Endodermal cell (in vitro differentiated cells): ENCODE data around the gene SLC16A4. TPM values are rescaled to one million over a fixed set of nuclear protein-coding genes. Genes with fewer than 3 reads are reported as not detected.
A peak's percentile ranks its signal among the peaks of the same experiment; 100 is the strongest.

Experiments used
- DNase-seq: peaks from one replicate; pipeline ENCODE4 v3.0.0-alpha.2; 2017
- H3K27ac ChIP-seq: 2 replicates; pipeline ENCODE4 v1.5.1; 2013; ENCODE audit warnings: mild to moderate bottlenecking, low read depth, low read length, moderate library complexity
- H3K27me3 ChIP-seq: 2 replicates; pipeline ENCODE4 v1.6.1; 2013; ENCODE audit warnings: mild to moderate bottlenecking, low read length, moderate library complexity; ENCODE audit not compliant: insufficient read depth, control insufficient read depth, poor library complexity, severe bottlenecking
- H3K36me3 ChIP-seq: 2 replicates; pipeline ENCODE4 v1.7.0; 2013; ENCODE audit warnings: mild to moderate bottlenecking, low read length, moderate library complexity; ENCODE audit not compliant: control insufficient read depth, insufficient read depth
- H3K4me1 ChIP-seq: one replicate; pipeline ENCODE4 v1.7.0; 2013; ENCODE audit warnings: low read length; ENCODE audit not compliant: control insufficient read depth, insufficient read depth
- H3K4me3 ChIP-seq: 2 replicates; pipeline ENCODE4 v1.5.1; 2013; ENCODE audit warnings: mild to moderate bottlenecking, low read length, moderate library complexity
- H3K9ac ChIP-seq: 2 replicates; pipeline ENCODE4 v1.6.1; 2013; ENCODE audit warnings: mild to moderate bottlenecking, low read length, moderate library complexity; ENCODE audit not compliant: poor library complexity, severe bottlenecking; ENCODE audit errors: extremely low read depth
- H3K9me3 ChIP-seq: 2 replicates; pipeline ENCODE4 v1.6.1; 2013; ENCODE audit warnings: mild to moderate bottlenecking, low read length, moderate library complexity; ENCODE audit not compliant: control insufficient read depth
- H3K27ac Mint-ChIP-seq: 2 replicates; pipeline ENCODE4 v1.8.0; 2020; ENCODE audit warnings: mixed read lengths
- H3K27me3 Mint-ChIP-seq: 2 replicates; pipeline ENCODE4 v1.8.0; 2021; ENCODE audit warnings: mild to moderate bottlenecking, mixed read lengths; ENCODE audit not compliant: insufficient read depth
- H3K36me3 Mint-ChIP-seq: 2 replicates; pipeline ENCODE4 v1.8.0; 2020; ENCODE audit warnings: low read depth, mixed read lengths
- H3K4me1 Mint-ChIP-seq: 2 replicates; pipeline ENCODE4 v1.8.0; 2020; ENCODE audit warnings: mixed read lengths
- H3K4me3 Mint-ChIP-seq: 2 replicates; pipeline ENCODE4 v1.8.0; 2020; ENCODE audit warnings: mild to moderate bottlenecking, moderate library complexity, mixed read lengths
- H3K9me3 Mint-ChIP-seq: 2 replicates; pipeline ENCODE4 v1.8.0; 2020; ENCODE audit warnings: mild to moderate bottlenecking, mixed read lengths
- CTCF ChIP-seq: fragments of 200-600 bp; sonication (generic); conservative IDR thresholded peaks from 2 replicates; pipeline ENCODE4 v1.5.0; 2021; ENCODE audit warnings: antibody characterized with exemption, mild to moderate bottlenecking
- WGBS, 2 experiments: methylation state at CpG; one replicate each; pipeline versions ENCODE4 v1.1.5 to v1.1.7; 2013; ENCODE audit warnings: missing lambda C conversion rate in 2 of 2, mixed read lengths in 1 of 2; ENCODE audit not compliant: insufficient coverage in 1 of 2, insufficient read length in 1 of 2; 5-methylcytosine and 5-hydroxymethylcytosine counted together
- total RNA-seq, 2 donors: library from RNA; stranded (reverse); fragmentation: NEBNext Ultra II Directional in 1 of 2; extraction: Animal tissue kit (Norgen Biotek cat#: 25700) in 1 of 2; gene quantifications; 2 replicates in 1 of 2; 3 replicates in 1 of 2; pipeline ENCODE4 v1.2.1, GENCODE V29; 2021

SLC16A4 gene
- total RNA-seq, 2 donors from 2014 or later, result 0.55 to 0.86 TPM

GRCh38 chr1:110344152-110344551, 46.7 kb downstream of the SLC16A4 start:
- 80 to 100% methylated on average over 1 to 3 of the region's 3 CpGs for WGBS, 2 experiments
- Mint-ChIP-seq H3K4me3 (no peak overlapping the region), H3K9me3 (peaks cover 1% of the 10 kb centered on the region), H3K36me3 (peaks cover 48% of the 10 kb centered on the region), H3K4me1 (peaks cover 68% of the 10 kb centered on the region), H3K27ac (no peak overlapping the region), H3K27me3 (no peaks in the 10 kb centered on the region)
- Histone ChIP-seq H3K36me3 (peaks cover 84% of the 10 kb centered on the region), H3K4me3 (peak overlapping the region; percentile 97), H3K27ac (no peak overlapping the region), H3K9ac (no peak overlapping the region), H3K9me3 (no peaks in the 10 kb centered on the region), H3K4me1 (peaks cover 34% of the 10 kb centered on the region), H3K27me3 (no peaks in the 10 kb centered on the region)
- TF ChIP-seq CTCF, result no peak
- DNase-seq, result no peak

GRCh38 chr1:110343249-110343648, 47.6 kb downstream of the SLC16A4 start:
- H3K27ac Mint-ChIP-seq, result no peak overlapping the region
- no peak overlapping the region for H3K9ac ChIP-seq
- peaks cover 75% of the 10 kb centered on the region for H3K36me3 ChIP-seq
- peaks cover 68% of the 10 kb centered on the region for H3K4me1 Mint-ChIP-seq
- H3K36me3 Mint-ChIP-seq, result peaks cover 48% of the 10 kb centered on the region
- H3K9me3 ChIP-seq, result no peaks in the 10 kb centered on the region
- no peak for TF ChIP-seq CTCF
- DNase-seq, result no peak
- H3K4me3 Mint-ChIP-seq, result no peak overlapping the region
- 90% methylated on average over 2 of the region's 2 CpGs; no CpG with 5 or more reads in 1 of the 2 experiments for WGBS, 2 experiments
- H3K27me3 ChIP-seq, result no peaks in the 10 kb centered on the region
- H3K27ac ChIP-seq, result no peak overlapping the region
- peaks cover 1% of the 10 kb centered on the region for H3K9me3 Mint-ChIP-seq
- H3K27me3 Mint-ChIP-seq, result no peaks in the 10 kb centered on the region
- H3K4me1 ChIP-seq, result peaks cover 30% of the 10 kb centered on the region
- H3K4me3 ChIP-seq, result peak overlapping the region; percentile 97

- DNase-seq, result peak; percentile 66
- Histone ChIP-seq H3K36me3 (peaks cover 61% of the 10 kb centered on the region), H3K27me3 (no peaks in the 10 kb centered on the region), H3K4me1 (peaks cover 27% of the 10 kb centered on the region), H3K9me3 (no peaks in the 10 kb centered on the region), H3K4me3 (peak overlapping the region; percentile 97), H3K27ac (no peak overlapping the region), H3K9ac (peak overlapping the region; percentile 7)
- no peak for TF ChIP-seq CTCF
- Mint-ChIP-seq H3K27me3 (no peaks in the 10 kb centered on the region), H3K27ac (peak overlapping the region; percentile 70), H3K36me3 (peaks cover 44% of the 10 kb centered on the region), H3K9me3 (peaks cover 1% of the 10 kb centered on the region), H3K4me3 (no peak overlapping the region), H3K4me1 (peaks cover 58% of the 10 kb centered on the region)
- WGBS, 2 experiments, result 56 to 57% methylated on average over 5 to 9 of the region's 9 CpGs
Measured at GRCh38 chr1:110341872-110342331, 48.9 kb downstream of the SLC16A4 start.
